Brain microvascular endothelial cell (primary cell): ENCODE results near the gene PLXNA3.

Source experiments
- DNase-seq: peaks from one replicate; pipeline ENCODE4 v3.0.0-alpha.2; 2020
- H3K27ac ChIP-seq: fragments of 250-450 bp; sonication (Bioruptor Pico); 2 replicates; pipeline ENCODE4 v1.5.1; 2020; ENCODE audit warnings: mild to moderate bottlenecking, moderate library complexity
- H3K27me3 ChIP-seq: fragments of 250-450 bp; sonication (Bioruptor Pico); replicated peaks from 2 replicates; pipeline ENCODE4 v1.5.1; 2020; ENCODE audit warnings: mild to moderate bottlenecking
- H3K36me3 ChIP-seq: fragments of 250-450 bp; sonication (Bioruptor Pico); replicated peaks from 2 replicates; pipeline ENCODE4 v1.5.1; 2020; ENCODE audit warnings: mild to moderate bottlenecking
- H3K4me3 ChIP-seq: 2 replicates; pipeline ENCODE4 v1.5.1; 2011; ENCODE audit warnings: low read depth, mild to moderate bottlenecking, control low read depth, low read length, moderate library complexity
- in situ Hi-C: cut with HindIII; loops from 2 replicates; pipeline ENCODE4 v1.10.0; 2017; ENCODE audit warnings: low sequenced_read_pairs, low pct_ligation_motif_present
- TF ChIP-seq, protein P1 (sequence below): IDR thresholded peaks from 2 replicates; pipeline ENCODE4 v1.5.1; 2011; ENCODE audit warnings: low read depth, mild to moderate bottlenecking, moderate library complexity, low read length, control low read depth, inconsistent platforms; ENCODE audit errors: missing control alignments

The PLXNA3 gene

DNA sequence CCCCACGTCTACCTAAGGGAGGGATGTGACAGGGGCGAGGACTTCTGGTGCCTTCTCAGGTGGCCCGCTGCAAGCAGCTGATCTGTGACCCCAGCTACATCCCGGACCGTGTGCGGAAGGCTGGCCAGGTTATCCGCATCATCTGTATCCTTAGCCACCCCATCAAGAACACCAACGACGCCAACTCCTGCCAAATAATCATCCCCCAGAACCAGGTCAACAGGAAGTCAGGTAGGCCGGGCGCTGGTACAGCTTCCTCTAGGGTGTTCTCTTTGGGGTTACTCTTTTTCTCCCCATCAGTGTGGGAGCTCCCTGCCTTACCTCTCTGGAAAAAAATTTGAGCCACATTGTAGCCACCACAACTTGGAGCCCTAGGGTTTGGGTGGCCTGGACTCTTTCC is 16.5 kb upstream of the PLXNA3 start:
- no peak for DNase-seq
- no peaks in the 10 kb centered on the region for H3K27me3 ChIP-seq
- no peak overlapping the region for H3K4me3 ChIP-seq
- TF ChIP-seq, protein P1, sequence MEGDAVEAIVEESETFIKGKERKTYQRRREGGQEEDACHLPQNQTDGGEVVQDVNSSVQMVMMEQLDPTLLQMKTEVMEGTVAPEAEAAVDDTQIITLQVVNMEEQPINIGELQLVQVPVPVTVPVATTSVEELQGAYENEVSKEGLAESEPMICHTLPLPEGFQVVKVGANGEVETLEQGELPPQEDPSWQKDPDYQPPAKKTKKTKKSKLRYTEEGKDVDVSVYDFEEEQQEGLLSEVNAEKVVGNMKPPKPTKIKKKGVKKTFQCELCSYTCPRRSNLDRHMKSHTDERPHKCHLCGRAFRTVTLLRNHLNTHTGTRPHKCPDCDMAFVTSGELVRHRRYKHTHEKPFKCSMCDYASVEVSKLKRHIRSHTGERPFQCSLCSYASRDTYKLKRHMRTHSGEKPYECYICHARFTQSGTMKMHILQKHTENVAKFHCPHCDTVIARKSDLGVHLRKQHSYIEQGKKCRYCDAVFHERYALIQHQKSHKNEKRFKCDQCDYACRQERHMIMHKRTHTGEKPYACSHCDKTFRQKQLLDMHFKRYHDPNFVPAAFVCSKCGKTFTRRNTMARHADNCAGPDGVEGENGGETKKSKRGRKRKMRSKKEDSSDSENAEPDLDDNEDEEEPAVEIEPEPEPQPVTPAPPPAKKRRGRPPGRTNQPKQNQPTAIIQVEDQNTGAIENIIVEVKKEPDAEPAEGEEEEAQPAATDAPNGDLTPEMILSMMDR: no peak
- no peak overlapping the region for H3K27ac ChIP-seq
- in situ Hi-C loops: no loop called here
- H3K36me3 ChIP-seq: peaks cover 16% of the 10 kb centered on the region

DNA sequence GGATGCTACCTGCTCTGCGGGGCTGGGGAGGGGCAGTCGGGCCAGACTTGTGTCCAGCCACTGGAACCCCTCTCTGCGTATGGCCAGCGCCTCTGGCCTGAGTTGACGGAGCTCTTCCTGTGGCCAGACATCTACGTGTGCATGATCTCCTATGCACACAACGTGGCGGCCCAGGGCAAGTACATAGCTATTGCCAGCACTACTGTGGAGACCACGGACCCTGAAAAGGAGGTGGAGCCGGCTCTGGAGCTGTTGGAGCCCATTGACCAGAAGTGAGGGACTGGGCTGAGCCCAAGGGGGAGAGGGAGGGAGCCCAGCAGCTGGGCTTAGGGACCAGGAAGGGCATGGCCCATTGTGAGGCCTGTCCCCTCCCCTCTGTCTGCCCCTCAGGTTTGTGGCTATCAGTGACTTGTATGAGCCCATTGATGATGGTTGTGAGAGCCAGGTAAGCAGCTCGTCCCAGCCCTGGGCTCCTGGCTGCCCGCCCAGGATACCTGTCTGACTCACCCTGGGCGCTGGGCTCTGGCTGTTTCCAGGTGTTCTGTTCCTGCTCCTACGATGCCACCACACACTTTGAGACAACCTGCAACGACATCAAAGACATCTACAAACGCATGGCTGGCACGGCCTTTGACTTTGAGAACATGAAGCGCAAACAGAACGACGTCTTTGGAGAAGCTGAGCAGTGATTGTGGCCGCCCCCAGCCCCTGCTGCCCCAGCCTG is 15.9 kb upstream of the PLXNA3 start:
- Histone ChIP-seq H3K4me3 (no peak overlapping the region), H3K27ac (no peak overlapping the region), H3K36me3 (peaks cover 16% of the 10 kb centered on the region), H3K27me3 (no peaks in the 10 kb centered on the region)
- no peak for DNase-seq
- TF ChIP-seq, protein P1: no peak
- in situ Hi-C loops: no loop called here

DNA sequence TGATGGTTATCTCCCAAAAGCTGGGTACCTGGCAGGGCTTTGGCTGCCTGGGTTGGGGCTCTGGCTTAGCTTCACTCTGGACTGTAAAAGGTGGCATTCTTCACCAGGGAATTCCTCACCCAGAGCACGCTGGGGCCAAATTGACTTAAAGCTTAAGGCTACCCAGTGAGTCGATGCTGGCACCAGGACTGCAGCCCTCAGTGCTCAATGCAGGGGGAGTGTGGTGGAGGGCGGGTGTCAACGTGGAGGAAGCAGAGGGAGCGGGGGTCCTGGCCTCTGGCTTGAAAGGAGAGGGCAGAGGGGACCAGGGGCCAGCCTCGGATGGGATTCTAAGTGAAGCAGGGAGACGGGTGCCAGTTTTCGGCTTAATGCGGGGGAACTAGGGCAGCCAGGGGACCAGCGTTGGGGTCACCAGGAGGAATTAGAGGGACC is 14.6 kb upstream of the PLXNA3 start:
- TF ChIP-seq, protein P1: no peak
- in situ Hi-C loops: no loop called here
- Histone ChIP-seq H3K27ac (peak overlapping the region; percentile 4), H3K4me3 (peak overlapping the region; percentile 36), H3K36me3 (peaks cover 16% of the 10 kb centered on the region), H3K27me3 (no peaks in the 10 kb centered on the region)
- DNase-seq: no peak

DNA sequence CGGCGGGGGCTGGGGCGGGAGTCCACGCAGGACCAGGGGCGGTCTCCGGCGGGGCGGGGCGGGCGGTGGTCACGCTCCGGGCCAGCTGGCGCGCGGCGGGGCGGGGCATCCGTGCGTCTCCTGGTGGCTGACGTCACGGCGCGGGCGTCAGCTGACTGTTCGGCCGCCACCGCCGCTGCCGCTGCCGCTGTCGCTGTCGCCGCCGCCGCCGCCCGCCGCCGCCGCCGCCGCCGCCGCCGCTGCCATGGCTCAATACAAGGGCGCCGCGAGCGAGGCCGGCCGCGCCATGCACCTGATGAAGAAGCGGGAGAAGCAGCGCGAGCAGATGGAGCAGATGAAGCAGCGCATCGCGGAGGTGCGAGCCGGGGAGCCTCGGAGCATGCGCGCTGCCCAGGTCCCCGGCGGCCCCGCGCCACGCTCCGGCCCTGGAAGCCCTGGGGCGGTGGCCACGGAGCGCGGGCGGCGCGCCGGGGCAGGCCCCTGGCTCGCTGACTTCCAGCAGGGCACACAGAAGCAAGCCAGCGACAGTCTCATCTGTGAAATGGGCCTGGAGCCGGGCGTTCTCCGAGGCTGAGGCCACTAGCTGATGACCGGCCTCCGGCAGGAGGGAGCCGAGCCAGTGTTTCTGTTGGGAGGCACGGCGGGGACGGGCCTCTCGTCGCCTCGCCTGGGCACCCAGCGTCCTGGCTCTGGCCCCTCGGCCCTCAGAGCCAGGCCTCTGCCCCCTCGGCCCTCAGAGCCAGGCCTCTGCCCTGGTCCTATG is 13.9 kb upstream of the PLXNA3 start, which contains the start of gene FAM50A:
Gene FAM50A, plus strand, starts transcription at position 150 of the 763 bp plus-strand sequence. Its CDS starts 95 bp downstream, at position 245.
- DNase-seq: peak; percentile 26
- H3K36me3 ChIP-seq: peaks cover 18% of the 10 kb centered on the region

DNA sequence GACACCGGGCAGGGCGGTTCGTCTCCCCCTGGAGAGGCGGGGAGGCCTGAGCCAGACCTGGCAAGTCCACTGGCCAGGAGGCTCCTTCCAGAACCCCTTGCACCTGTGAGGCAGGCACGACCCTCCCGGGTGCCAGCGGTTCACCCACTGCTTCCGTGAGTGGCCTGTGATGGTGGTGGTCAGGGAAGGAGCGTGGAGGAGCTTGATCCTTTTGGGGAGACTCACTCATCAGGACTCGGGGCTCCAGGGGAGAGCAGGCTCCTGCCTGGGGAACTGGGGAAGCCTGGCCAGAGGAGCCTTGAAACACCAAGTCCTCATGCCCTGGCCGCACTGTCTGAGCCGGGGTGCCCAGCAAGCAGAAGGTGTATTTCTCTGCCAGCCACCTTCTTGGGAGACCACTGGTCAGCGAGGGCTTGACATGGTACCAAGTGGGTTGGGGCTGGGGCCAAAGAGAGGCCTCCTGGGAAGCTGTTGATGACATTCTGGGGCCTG is 13.3 kb upstream of the PLXNA3 start:
- Histone ChIP-seq H3K36me3 (peaks cover 19% of the 10 kb centered on the region), H3K27ac (peak overlapping the region; percentile 58), H3K4me3 (peak overlapping the region; percentile 62), H3K27me3 (no peaks in the 10 kb centered on the region)
- TF ChIP-seq, protein P1: no peak
- no peak for DNase-seq
- in situ Hi-C loops: no loop called here

More for the DNA sequence above, 13.9 kb upstream of the PLXNA3 start, which contains the start of gene FAM50A:
- peak within 1 kb of the TSS; percentile 58 for H3K27ac ChIP-seq
- H3K4me3 ChIP-seq: peak within 1 kb of the TSS; percentile 62
- TF ChIP-seq, protein P1: no peak
- no peaks in the 10 kb centered on the region for H3K27me3 ChIP-seq
- in situ Hi-C loops: no loop called here
